Transverse colon (tissue), 4 donors: ENCODE results near the gene CNGA1.

Source experiments
- EP300 ChIP-seq: sonication (generic); formaldehyde crosslinking; IDR thresholded peaks from one replicate; pipeline ENCODE4 v1.6.1; 2017; ENCODE audit warnings: antibody characterized with exemption, low read depth
- POLR2A ChIP-seq: fragments of 450-650 bp; IDR thresholded peaks from one replicate; pipeline ENCODE4 v1.6.1; 2016; ENCODE audit warnings: antibody characterized with exemption, mild to moderate bottlenecking, moderate library complexity
- POLR2AphosphoS5 ChIP-seq, 3 donors: sonication (generic); formaldehyde crosslinking; IDR thresholded peaks; one replicate each; pipeline ENCODE4 v1.6.1; 2016; ENCODE audit warnings: antibody characterized with exemption in 3 of 3
- TF ChIP-seq, protein P1 (sequence below), 5 experiments: fragments of 200-600 bp in 3 of 5; fragments of 450-650 bp in 2 of 5; sonication (generic) in 3 of 5; IDR thresholded peaks; 1 replicate in 2 of 5; 2 replicates in 3 of 5; pipeline ENCODE4 v1.5.1; 2016 to 2017; ENCODE audit warnings: antibody characterized with exemption in 5 of 5, inconsistent platforms in 3 of 5, mild to moderate bottlenecking in 2 of 5, moderate library complexity in 1 of 5

DNA sequence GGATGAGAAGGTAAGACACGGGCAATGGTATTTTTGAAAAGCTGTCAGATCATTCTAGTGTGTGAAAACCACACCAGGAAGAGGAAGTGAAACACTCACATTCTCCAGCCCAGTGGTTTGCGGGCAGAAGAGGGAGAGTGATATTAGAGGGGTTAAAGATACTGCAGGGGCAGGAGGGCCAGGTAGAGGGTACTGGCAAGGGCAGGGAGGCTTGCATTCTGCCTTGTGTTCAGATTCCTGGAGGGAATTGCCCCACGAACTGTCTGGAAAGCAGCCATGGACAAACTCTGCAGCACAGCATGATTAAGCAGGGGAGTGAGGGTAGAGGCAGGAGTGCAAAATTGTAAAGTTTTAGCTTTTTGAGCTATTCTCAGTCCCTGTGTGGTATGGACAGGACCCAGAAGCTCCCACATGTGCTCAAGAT is 31.0 kb upstream of the CNGA1 start:
- TF ChIP-seq POLR2A: no peak
- TF ChIP-seq, protein P1, sequence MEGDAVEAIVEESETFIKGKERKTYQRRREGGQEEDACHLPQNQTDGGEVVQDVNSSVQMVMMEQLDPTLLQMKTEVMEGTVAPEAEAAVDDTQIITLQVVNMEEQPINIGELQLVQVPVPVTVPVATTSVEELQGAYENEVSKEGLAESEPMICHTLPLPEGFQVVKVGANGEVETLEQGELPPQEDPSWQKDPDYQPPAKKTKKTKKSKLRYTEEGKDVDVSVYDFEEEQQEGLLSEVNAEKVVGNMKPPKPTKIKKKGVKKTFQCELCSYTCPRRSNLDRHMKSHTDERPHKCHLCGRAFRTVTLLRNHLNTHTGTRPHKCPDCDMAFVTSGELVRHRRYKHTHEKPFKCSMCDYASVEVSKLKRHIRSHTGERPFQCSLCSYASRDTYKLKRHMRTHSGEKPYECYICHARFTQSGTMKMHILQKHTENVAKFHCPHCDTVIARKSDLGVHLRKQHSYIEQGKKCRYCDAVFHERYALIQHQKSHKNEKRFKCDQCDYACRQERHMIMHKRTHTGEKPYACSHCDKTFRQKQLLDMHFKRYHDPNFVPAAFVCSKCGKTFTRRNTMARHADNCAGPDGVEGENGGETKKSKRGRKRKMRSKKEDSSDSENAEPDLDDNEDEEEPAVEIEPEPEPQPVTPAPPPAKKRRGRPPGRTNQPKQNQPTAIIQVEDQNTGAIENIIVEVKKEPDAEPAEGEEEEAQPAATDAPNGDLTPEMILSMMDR (IDR thresholded peaks at IDR 0.05): no peak
- TF ChIP-seq POLR2AphosphoS5 (IDR thresholded peaks at IDR 0.05): no peak
- TF ChIP-seq EP300: no peak
